ENCODE measurements around the gene CYP39A1. TPM values are rescaled to one million over a fixed set of nuclear protein-coding genes. Genes with fewer than 3 reads are reported as not detected.

CYP39A1 gene
- total and polyA plus RNA-seq, 2 of the 13 experiments (the other 11 are each of a cell fraction or from before 2014, with no cell fraction given): 0.13 TPM; not detected in 1

- TF ChIP-seq ZBTB2 (CRISPR knock-in tag; IDR thresholded peaks at IDR 0.05; ENCODE audit: low read depth) (no peak), BCLAF1 (IDR thresholded peaks at IDR 0.05) (no peak), IKZF4 (CRISPR knock-in tag; IDR thresholded peaks at IDR 0.05; ENCODE audit: borderline replicate concordance, low read depth, not compliant biosample characterization) (peak; percentile 20), ZNF704 (CRISPR knock-in tag; IDR thresholded peaks at IDR 0.05; ENCODE audit: borderline replicate concordance) (no peak), ZNF484 (CRISPR knock-in tag; IDR thresholded peaks at IDR 0.05; ENCODE audit: borderline replicate concordance, low read depth) (no peak), SETDB1 (CRISPR knock-in tag; IDR thresholded peaks at IDR 0.05; ENCODE audit: borderline replicate concordance) (no peak), ZNF33B (CRISPR knock-in tag; IDR thresholded peaks at IDR 0.05) (no peak; the same call in 1 of the 2 replicates), MTF1 (CRISPR knock-in tag; IDR thresholded peaks at IDR 0.05) (0 out of 2 replicates have a peak, but pooled peaks have one; percentile 20), TCF7L2 (IDR thresholded peaks at IDR 0.05; ENCODE audit: low read depth, low read length) (no peak), SRSF4 (IDR thresholded peaks at IDR 0.05; ENCODE audit: low read depth, low read length, poor library complexity, severe bottlenecking) (no peak), TMF1 (CRISPR knock-in tag; IDR thresholded peaks at IDR 0.05; ENCODE audit: low read depth) (no peak), IRX3 (CRISPR knock-in tag; IDR thresholded peaks at IDR 0.05; ENCODE audit: borderline replicate concordance, low read depth) (no peak), ZFX (CRISPR knock-in tag; IDR thresholded peaks at IDR 0.05; ENCODE audit: low read depth) (no peak), ZBTB43 (CRISPR knock-in tag; conservative IDR thresholded peaks at IDR 0.05) (no peak), ZNF335 (CRISPR knock-in tag; IDR thresholded peaks at IDR 0.05) (no peak), ZNF83 (CRISPR knock-in tag; IDR thresholded peaks at IDR 0.05; ENCODE audit: borderline replicate concordance) (no peak), ZNF770 (CRISPR knock-in tag; IDR thresholded peaks at IDR 0.05) (no peak), SAP130 (CRISPR knock-in tag; IDR thresholded peaks at IDR 0.05; ENCODE audit: low read depth) (peak; percentile 62), ZNF329 (CRISPR knock-in tag; IDR thresholded peaks at IDR 0.05; ENCODE audit: low read depth) (no peak)
Observed at GRCh38 chr6:46652603-46653438, at the start of gene CYP39A1, which contains the start of gene SLC25A27 (continued).

All from HepG2 (cell line).